ENCODE results near the gene SLFN12. TPM values are rescaled to one million over a fixed set of nuclear protein-coding genes. Genes with fewer than 3 reads are reported as not detected.

SLFN12 gene
- total RNA-seq, 4 donors from 2014 or later, result 3.6 to 10.2 (median 6.9) TPM

Small RNA genes within 50 kb of the gene (small RNA-seq; reads per million reads assigned to genes)
- 0 reads per million in 4 donors for gene AC060766.3
- gene AC060766.5, result 0 reads per million in 4 donors

Other genes starting within 250 kb of the SLFN12 start
- gene SLC35G3, start 238.1 kb downstream of the SLFN12 start, total RNA-seq, result not detected
- 10 to 100 TPM; 23.5 to 51.2 (median 31.1) TPM for gene SLFN5, start 189.4 kb downstream of the SLFN12 start, total RNA-seq
- gene SLFN11, start 58.9 kb downstream of the SLFN12 start, total RNA-seq, result 10 to 100 TPM; 17.1 to 25.7 (median 22.2) TPM
- gene SLFN13, start 16.3 kb upstream of the SLFN12 start, total RNA-seq, result 10 to 100 TPM in 1 of 4 donors, 1 to 10 TPM in 3; 1.9 to 12.3 (median 5.0) TPM
- gene SLFN12L, start 105.2 kb upstream of the SLFN12 start, total RNA-seq, result 1 to 10 TPM in 2 of 4 donors, under 1 TPM in 2; 0.17 to 1.9 (median 0.92) TPM
- gene SLFN14, start 128.3 kb upstream of the SLFN12 start, total RNA-seq, result not detected
- 1 to 10 TPM; 3.8 to 7.7 (median 6.8) TPM for gene PEX12, start 146.1 kb upstream of the SLFN12 start, total RNA-seq
- gene AP2B1, start 154.8 kb upstream of the SLFN12 start, total RNA-seq, result 100 to 1,000 TPM; 104 to 383 (median 185) TPM

All from gastroesophageal sphincter (tissue), 4 donors.